D721Med (cell line): ENCODE results near the gene OSM.

ENCODE experiments used
- DNase-seq: peaks from one replicate; pipeline ENCODE4 v3.0.0; 2011; ENCODE audit warnings: low spot score; ENCODE audit not compliant: insufficient read length
- FAIRE-seq: peaks from 2 replicates; lab custom pipeline; 2011; peaks lifted over from hg19 to GRCh38; lab: Jason Lieb, UNC
- TF ChIP-seq, protein P1 (sequence below): IDR thresholded peaks from 2 replicates; pipeline ENCODE4 v1.5.1; 2012; ENCODE audit warnings: mild to moderate bottlenecking, control low read depth; ENCODE audit not compliant: insufficient read depth; ENCODE audit errors: missing control alignments

The OSM gene

GRCh38 chr22:30262917-30263741 is 3.5 kb downstream of the OSM start:
- peak; percentile 44 for DNase-seq
- TF ChIP-seq, protein P1, sequence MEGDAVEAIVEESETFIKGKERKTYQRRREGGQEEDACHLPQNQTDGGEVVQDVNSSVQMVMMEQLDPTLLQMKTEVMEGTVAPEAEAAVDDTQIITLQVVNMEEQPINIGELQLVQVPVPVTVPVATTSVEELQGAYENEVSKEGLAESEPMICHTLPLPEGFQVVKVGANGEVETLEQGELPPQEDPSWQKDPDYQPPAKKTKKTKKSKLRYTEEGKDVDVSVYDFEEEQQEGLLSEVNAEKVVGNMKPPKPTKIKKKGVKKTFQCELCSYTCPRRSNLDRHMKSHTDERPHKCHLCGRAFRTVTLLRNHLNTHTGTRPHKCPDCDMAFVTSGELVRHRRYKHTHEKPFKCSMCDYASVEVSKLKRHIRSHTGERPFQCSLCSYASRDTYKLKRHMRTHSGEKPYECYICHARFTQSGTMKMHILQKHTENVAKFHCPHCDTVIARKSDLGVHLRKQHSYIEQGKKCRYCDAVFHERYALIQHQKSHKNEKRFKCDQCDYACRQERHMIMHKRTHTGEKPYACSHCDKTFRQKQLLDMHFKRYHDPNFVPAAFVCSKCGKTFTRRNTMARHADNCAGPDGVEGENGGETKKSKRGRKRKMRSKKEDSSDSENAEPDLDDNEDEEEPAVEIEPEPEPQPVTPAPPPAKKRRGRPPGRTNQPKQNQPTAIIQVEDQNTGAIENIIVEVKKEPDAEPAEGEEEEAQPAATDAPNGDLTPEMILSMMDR = peak; percentile 67
- no peak for FAIRE-seq

- TF ChIP-seq, protein P1 = no peak
- DNase-seq = no peak
- no peak for FAIRE-seq
These were observed 4.5 kb downstream of the OSM start for GRCh38 chr22:30262112-30262511.

DNA sequence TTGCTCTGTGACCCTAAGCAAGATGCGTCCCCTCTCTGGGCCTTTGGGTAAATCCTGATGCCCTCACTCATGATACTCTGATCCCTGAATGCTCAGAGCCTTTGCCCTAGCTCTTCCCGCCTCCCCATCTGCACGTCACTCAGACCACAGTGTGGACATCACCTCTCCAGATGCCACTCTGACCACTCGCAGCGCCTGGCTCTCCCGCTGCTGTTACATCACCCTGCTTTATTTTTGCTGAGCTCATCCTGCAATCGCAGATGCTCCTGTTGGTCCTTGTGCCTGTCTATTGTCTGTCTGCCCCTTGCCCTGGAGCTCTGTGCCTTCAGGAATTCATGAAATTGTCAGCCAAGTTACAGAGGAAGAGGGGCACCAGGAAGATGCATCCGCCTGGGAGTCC is 5.5 kb downstream of the OSM start:
- DNase-seq = no peak
- FAIRE-seq = no peak
- TF ChIP-seq, protein P1 = no peak

- FAIRE-seq = no peak
- DNase-seq = no peak
- TF ChIP-seq, protein P1 = no peak
These were observed 6.0 kb downstream of the OSM start for GRCh38 chr22:30260682-30261081.

DNA sequence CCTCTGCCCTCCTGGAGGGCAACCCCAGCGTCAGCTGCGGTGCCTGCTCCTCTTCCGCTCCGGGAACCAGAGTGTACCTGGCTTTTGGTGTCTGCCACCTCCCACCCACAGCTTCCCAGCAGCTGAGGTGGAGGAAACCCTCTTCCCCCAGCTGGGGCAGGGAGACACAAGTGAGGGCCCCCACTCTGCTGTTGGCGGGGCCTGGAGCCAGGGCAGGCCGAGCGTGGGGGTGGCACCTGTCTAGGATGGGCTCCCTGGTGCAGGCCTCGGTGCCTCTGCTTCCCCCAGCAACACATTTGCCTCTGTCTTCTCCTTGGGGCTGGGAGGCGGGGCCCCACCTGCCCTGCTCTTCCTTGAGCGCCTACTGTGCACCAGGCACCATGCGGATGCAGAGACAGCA is 6.4 kb downstream of the OSM start:
- TF ChIP-seq, protein P1 = no peak
- FAIRE-seq (no peak), DNase-seq (no peak)

DNA sequence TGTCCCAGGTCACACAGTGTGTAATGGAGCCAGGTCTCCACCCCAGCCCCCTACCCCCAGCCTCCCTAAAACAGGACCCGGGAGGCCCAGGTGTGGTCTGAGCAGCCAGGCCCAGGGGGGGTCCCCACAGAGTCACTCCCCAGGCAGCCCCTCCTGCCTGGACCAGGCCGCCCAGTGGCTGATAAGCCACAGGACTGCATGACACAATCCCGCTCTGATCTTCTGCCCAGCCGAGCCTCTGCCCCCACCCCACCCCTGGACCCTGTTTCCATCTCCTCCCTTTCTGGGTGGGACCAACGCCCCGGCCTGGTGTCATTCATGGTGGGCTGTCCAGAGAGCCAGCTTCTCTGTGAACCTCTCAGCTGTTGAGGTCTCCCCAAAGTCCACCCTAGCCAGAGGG is 12.3 kb downstream of the OSM start:
- no peak for DNase-seq
- TF ChIP-seq, protein P1 = no peak
- no peak for FAIRE-seq

GRCh38 chr22:30253205-30253852 is 13.3 kb downstream of the OSM start:
- DNase-seq (no peak), FAIRE-seq (no peak)
- TF ChIP-seq, protein P1 = no peak
